Gastroesophageal sphincter (tissue), 3 donors: ENCODE data around the gene MN1.

Experiments
- CTCF ChIP-seq, 4 experiments: fragments of 200-600 bp in 2 of 4; fragments of 450-650 bp in 2 of 4; sonication (generic) in 1 of 4; IDR thresholded peaks; one replicate each; pipeline ENCODE4 v1.5.1; 2017 to 2019; ENCODE audit warnings: antibody characterized with exemption in 4 of 4, mild to moderate bottlenecking in 2 of 4, moderate library complexity in 2 of 4
- POLR2AphosphoS5 ChIP-seq: sonication (generic); formaldehyde crosslinking; IDR thresholded peaks from one replicate; pipeline ENCODE4 v1.6.1; 2017; ENCODE audit warnings: antibody characterized with exemption

- TF ChIP-seq POLR2AphosphoS5 = peak; percentile 52
- no peak for TF ChIP-seq CTCF (IDR thresholded peaks at IDR 0.05)
These were observed 83.1 kb downstream of the MN1 start for GRCh38 chr22:27718186-27719035.
